Measurements from ENCODE around the gene TBC1D2.

- TF ChIP-seq, protein P1, sequence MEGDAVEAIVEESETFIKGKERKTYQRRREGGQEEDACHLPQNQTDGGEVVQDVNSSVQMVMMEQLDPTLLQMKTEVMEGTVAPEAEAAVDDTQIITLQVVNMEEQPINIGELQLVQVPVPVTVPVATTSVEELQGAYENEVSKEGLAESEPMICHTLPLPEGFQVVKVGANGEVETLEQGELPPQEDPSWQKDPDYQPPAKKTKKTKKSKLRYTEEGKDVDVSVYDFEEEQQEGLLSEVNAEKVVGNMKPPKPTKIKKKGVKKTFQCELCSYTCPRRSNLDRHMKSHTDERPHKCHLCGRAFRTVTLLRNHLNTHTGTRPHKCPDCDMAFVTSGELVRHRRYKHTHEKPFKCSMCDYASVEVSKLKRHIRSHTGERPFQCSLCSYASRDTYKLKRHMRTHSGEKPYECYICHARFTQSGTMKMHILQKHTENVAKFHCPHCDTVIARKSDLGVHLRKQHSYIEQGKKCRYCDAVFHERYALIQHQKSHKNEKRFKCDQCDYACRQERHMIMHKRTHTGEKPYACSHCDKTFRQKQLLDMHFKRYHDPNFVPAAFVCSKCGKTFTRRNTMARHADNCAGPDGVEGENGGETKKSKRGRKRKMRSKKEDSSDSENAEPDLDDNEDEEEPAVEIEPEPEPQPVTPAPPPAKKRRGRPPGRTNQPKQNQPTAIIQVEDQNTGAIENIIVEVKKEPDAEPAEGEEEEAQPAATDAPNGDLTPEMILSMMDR (IDR thresholded peaks at IDR 0.05; ENCODE audit: insufficient read depth, low read length, poor library complexity, severe bottlenecking) = no peak
- no peak for TF ChIP-seq EZH2phosphoT487 (conservative IDR thresholded peaks at IDR 0.05; ENCODE audit: low read length)
Observed at GRCh38 chr9:98262056-98262455, 6.6 kb upstream of the TBC1D2 start.

Data from SU-DHL-6 (cell line).